SK-N-MC (cell line): ENCODE results near the gene KRTAP9-2.
"Not testable (repeated sequence)": the region's sequence is repeated elsewhere in the genome, so short reads cannot be mapped to it uniquely, and the experiment has no call there.

Experiments used
- DNase-seq: peaks from one replicate; pipeline ENCODE4 v3.0.0-alpha.2; 2011; ENCODE audit warnings: low read depth, low spot score
- H3K27ac ChIP-seq: fragments of 200-600 bp; sonication (generic); 2 replicates; pipeline ENCODE4 v1.5.1; 2016; ENCODE audit warnings: mixed run types
- H3K36me3 ChIP-seq: fragments of 200-600 bp; sonication (generic); 2 replicates; pipeline ENCODE4 v1.6.1; 2017; ENCODE audit warnings: antibody characterized with exemption, low read length, mixed read lengths; ENCODE audit not compliant: insufficient read depth
- H3K4me3 ChIP-seq: fragments of 200-600 bp; sonication (generic); 2 replicates; pipeline ENCODE4 v1.5.1; 2016
- H3K9ac ChIP-seq: fragments of 200-600 bp; sonication (generic); 2 replicates; pipeline ENCODE4 v1.8.0; 2017; ENCODE audit warnings: mixed run types, mixed read lengths; ENCODE audit not compliant: insufficient read length
- H3K9me3 ChIP-seq: fragments of 200-600 bp; sonication (generic); 2 replicates; pipeline ENCODE4 v1.6.1; 2017; ENCODE audit warnings: low read depth, mild to moderate bottlenecking, antibody characterized with exemption, low read length, moderate library complexity, mixed read lengths
- EZH2 ChIP-seq: fragments of 200-600 bp; sonication (generic); IDR thresholded peaks from one replicate; pipeline ENCODE4 v1.6.1; 2017; ENCODE audit warnings: antibody characterized with exemption
- FOXP2 ChIP-seq: optimal IDR thresholded peaks from 2 replicates; pipeline ENCODE3; 2011; ENCODE audit warnings: mild to moderate bottlenecking, moderate library complexity; ENCODE audit not compliant: insufficient read depth; ENCODE audit errors: extremely low read length, control extremely low read depth
- POLR2AphosphoS5 ChIP-seq: IDR thresholded peaks from 2 replicates; pipeline ENCODE4 v1.6.1; 2012; ENCODE audit warnings: mild to moderate bottlenecking, low read depth, low read length, borderline replicate concordance

Gene KRTAP9-2

GRCh38 chr17:41231731-41232130 lies 5.3 kb downstream of the KRTAP9-2 start:
- Histone ChIP-seq H3K27ac (no peak overlapping the region), H3K36me3 (no peaks in the 10 kb centered on the region), H3K9ac (no peak overlapping the region), H3K9me3 (no peaks in the 10 kb centered on the region), H3K4me3 (no peak overlapping the region)
- DNase-seq = no peak
- TF ChIP-seq POLR2AphosphoS5 (no peak), FOXP2 (no peak), EZH2 (no peak)

- not testable (repeated sequence) for H3K4me3 ChIP-seq, H3K36me3 ChIP-seq, H3K9me3 ChIP-seq, DNase-seq, H3K27ac ChIP-seq, H3K9ac ChIP-seq
These were observed 6.1 kb downstream of the KRTAP9-2 start, which contains the start of gene KRTAP9-3 for GRCh38 chr17:41232399-41233105. KRTAP9-3 (plus strand) TSS chr17:41232449; CDS start chr17:41232502, 53 bp downstream.

- not testable (repeated sequence) for H3K4me3 ChIP-seq, DNase-seq, H3K27ac ChIP-seq, H3K36me3 ChIP-seq, H3K9me3 ChIP-seq, H3K9ac ChIP-seq
These were observed 10.7 kb downstream of the KRTAP9-2 start for GRCh38 chr17:41237116-41237515.

GRCh38 chr17:41237949-41238437 lies 11.5 kb downstream of the KRTAP9-2 start, which contains the start of gene KRTAP9-8:
KRTAP9-8 (plus strand) TSS chr17:41237999; CDS start chr17:41238052, 53 bp downstream.
- H3K36me3 ChIP-seq, H3K4me3 ChIP-seq, H3K9ac ChIP-seq, DNase-seq, H3K9me3 ChIP-seq, H3K27ac ChIP-seq: not testable (repeated sequence)

- H3K36me3 ChIP-seq, H3K9ac ChIP-seq, H3K27ac ChIP-seq, H3K9me3 ChIP-seq, H3K4me3 ChIP-seq, DNase-seq: not testable (repeated sequence)
These were observed 20.7 kb downstream of the KRTAP9-2 start for GRCh38 chr17:41246995-41247787.

GRCh38 chr17:41249637-41250240 lies 23.3 kb downstream of the KRTAP9-2 start, which contains the start of gene KRTAP9-4:
KRTAP9-4 (plus strand) TSS chr17:41249687; CDS start chr17:41249721, 34 bp downstream.
- not testable (repeated sequence) for H3K4me3 ChIP-seq, H3K9ac ChIP-seq

GRCh38 chr17:41251261-41251660 lies 24.8 kb downstream of the KRTAP9-2 start:
- Histone ChIP-seq H3K9me3 (no peaks in the 10 kb centered on the region), H3K9ac (no peak overlapping the region), H3K36me3 (no peaks in the 10 kb centered on the region), H3K4me3 (no peak overlapping the region), H3K27ac (no peak overlapping the region)
- no peak for TF ChIP-seq FOXP2
- TF ChIP-seq EZH2 = no peak
- TF ChIP-seq POLR2AphosphoS5 = no peak
- DNase-seq = no peak

More at GRCh38 chr17:41249637-41250240, 23.3 kb downstream of the KRTAP9-2 start, which contains the start of gene KRTAP9-4:
- H3K36me3 ChIP-seq, H3K9me3 ChIP-seq, H3K27ac ChIP-seq, DNase-seq: not testable (repeated sequence)

GRCh38 chr17:41254861-41255260 lies 28.4 kb downstream of the KRTAP9-2 start:
- H3K36me3 ChIP-seq = no peaks in the 10 kb centered on the region
- TF ChIP-seq EZH2 (no peak), FOXP2 (no peak), POLR2AphosphoS5 (no peak)
- H3K9ac ChIP-seq = no peak overlapping the region
- no peak overlapping the region for H3K4me3 ChIP-seq
- H3K27ac ChIP-seq = no peak overlapping the region
- no peak for DNase-seq
- no peaks in the 10 kb centered on the region for H3K9me3 ChIP-seq

- not testable (repeated sequence) for H3K4me3 ChIP-seq, H3K9ac ChIP-seq, DNase-seq, H3K9me3 ChIP-seq, H3K27ac ChIP-seq, H3K36me3 ChIP-seq
These were observed 29.2 kb downstream of the KRTAP9-2 start, which contains the start of gene KRTAP9-9 for GRCh38 chr17:41255381-41256290. KRTAP9-9 (plus strand) TSS chr17:41255384.
